ENCODE measurements around the gene GRHL3. TPM values are rescaled to one million over a fixed set of nuclear protein-coding genes. Genes with fewer than 3 reads are reported as not detected.

Gene GRHL3
- total RNA-seq, 3 donors from 2014 or later = 0.65 TPM; not detected in 2

DNA sequence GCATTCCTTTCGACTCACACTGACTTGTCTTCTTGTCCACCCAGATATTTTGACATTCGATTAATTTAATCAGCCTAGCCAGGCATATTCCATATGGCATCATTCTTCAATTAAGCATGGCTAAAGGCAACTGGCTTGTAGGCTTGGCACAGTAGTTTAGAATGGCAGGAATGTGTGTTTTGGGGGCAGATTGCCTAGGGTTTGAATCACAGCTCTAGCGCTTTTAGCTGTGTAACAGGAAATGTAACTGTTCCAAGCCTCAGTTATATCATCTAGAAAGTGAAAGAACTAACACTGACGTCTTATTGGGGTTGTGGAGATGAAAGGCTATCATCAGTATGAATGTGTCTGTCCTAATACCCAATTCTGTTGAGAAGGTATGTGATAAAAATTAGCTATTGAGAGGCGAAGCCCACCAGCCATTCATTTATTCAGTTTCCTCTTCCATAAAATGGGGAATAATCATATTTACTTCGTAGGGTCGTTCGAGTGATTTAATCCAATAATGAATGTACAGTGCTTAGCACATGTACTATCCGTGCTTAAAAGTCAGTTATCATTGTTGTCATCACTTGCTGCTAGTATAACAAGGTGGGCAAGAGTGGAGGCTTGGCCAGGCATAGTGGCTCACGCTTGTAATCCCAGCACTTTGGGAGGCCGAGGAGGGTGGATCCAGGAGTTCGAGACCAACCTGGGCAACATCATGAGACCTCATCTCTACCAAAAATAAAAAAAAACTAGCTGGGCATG, 41.6 kb upstream of the GRHL3 start:
- no peaks in the 10 kb centered on the region for H3K36me3 ChIP-seq (ENCODE audit: low read depth)
- no peaks in the 10 kb centered on the region for H3K4me1 ChIP-seq (ENCODE audit: low read depth)
- H3K4me3 ChIP-seq = no peak overlapping the region
- TF ChIP-seq, protein P1, sequence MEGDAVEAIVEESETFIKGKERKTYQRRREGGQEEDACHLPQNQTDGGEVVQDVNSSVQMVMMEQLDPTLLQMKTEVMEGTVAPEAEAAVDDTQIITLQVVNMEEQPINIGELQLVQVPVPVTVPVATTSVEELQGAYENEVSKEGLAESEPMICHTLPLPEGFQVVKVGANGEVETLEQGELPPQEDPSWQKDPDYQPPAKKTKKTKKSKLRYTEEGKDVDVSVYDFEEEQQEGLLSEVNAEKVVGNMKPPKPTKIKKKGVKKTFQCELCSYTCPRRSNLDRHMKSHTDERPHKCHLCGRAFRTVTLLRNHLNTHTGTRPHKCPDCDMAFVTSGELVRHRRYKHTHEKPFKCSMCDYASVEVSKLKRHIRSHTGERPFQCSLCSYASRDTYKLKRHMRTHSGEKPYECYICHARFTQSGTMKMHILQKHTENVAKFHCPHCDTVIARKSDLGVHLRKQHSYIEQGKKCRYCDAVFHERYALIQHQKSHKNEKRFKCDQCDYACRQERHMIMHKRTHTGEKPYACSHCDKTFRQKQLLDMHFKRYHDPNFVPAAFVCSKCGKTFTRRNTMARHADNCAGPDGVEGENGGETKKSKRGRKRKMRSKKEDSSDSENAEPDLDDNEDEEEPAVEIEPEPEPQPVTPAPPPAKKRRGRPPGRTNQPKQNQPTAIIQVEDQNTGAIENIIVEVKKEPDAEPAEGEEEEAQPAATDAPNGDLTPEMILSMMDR (IDR thresholded peaks at IDR 0.05) = no peak
- peak; percentile 38 for ATAC-seq
- H3K9me3 ChIP-seq = no peaks in the 10 kb centered on the region
- DNase-seq = no peak
- intact Hi-C loops (cut with DNase I, micrococcal nuclease) = no loop called here

DNA sequence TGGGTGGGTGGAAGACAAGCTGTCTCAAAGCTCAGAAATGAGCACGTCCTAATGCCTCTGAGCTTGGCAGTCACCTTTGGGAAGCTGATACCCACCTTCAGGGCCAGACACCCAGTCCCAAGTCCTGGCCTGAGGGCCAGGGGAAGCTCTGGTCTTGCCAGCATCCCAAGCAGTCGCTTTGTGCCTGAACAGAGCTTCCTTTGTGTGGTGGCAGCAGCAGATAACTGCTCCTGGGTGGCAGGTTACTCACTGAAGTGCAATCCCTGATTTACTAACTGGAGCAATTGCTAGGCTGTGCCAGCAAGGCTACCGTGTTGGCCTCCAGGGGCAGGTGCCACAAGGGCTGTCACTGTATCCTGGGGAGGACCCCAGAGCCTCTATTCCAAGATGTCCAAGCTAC, 40.4 kb upstream of the GRHL3 start:
- Histone ChIP-seq H3K9me3 (no peaks in the 10 kb centered on the region), H3K4me3 (no peak overlapping the region), H3K36me3 (ENCODE audit: low read depth) (no peaks in the 10 kb centered on the region), H3K4me1 (ENCODE audit: low read depth) (peaks cover 4% of the 10 kb centered on the region)
- intact Hi-C loops (cut with DNase I, micrococcal nuclease) = no loop called here
- TF ChIP-seq, protein P1 (IDR thresholded peaks at IDR 0.05) = no peak
- DNase-seq (no peak), ATAC-seq (peak; percentile 20)

DNA sequence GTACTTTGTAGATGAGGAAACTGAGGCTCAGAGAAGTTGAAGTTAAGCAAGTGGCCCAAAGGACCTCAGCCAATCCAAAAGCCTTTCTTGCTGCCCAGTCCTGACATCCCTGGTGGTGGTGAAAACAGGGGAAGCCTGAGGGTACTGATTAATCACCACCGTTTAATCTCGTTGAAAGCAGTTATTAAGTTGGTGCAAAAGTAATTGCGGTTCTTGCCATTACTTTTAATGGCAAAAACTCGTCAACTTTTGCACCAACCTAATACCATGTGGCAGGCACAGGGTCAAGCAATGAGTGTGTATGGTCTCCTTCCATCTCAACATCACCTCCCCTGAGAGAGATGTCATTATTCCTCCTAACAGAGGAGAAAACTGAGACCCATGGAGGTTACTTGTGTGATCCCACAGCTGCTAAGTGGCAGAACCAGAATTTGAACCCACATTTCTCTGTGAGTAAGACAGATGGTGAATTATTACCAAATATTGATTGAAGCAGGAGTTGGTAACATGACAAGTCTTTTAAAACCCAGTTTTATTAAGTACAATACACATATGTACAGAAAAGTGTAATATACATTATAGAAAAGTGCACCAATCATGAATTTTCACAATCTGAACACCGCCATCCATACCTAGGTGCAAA, 39.4 kb upstream of the GRHL3 start:
- TF ChIP-seq, protein P1 (IDR thresholded peaks at IDR 0.05) = no peak
- intact Hi-C loops (cut with DNase I, micrococcal nuclease) = no loop called here
- peaks cover 6% of the 10 kb centered on the region for H3K4me1 ChIP-seq (ENCODE audit: low read depth)

GRCh38 chr1:24281591-24281990, 37.6 kb upstream of the GRHL3 start:
- H3K4me1 ChIP-seq (ENCODE audit: low read depth) = peaks cover 6% of the 10 kb centered on the region
- H3K4me3 ChIP-seq = no peak overlapping the region
- no peaks in the 10 kb centered on the region for H3K36me3 ChIP-seq (ENCODE audit: low read depth)
- intact Hi-C loops (cut with DNase I, micrococcal nuclease) = no loop called here
- ATAC-seq (no peak), DNase-seq (no peak)
- TF ChIP-seq, protein P1 (IDR thresholded peaks at IDR 0.05) = no peak
- no peaks in the 10 kb centered on the region for H3K9me3 ChIP-seq

More for the DNA sequence above, 39.4 kb upstream of the GRHL3 start:
- Histone ChIP-seq H3K4me3 (no peak overlapping the region), H3K9me3 (no peaks in the 10 kb centered on the region), H3K36me3 (ENCODE audit: low read depth) (no peaks in the 10 kb centered on the region)
- no peak for DNase-seq
- no peak for ATAC-seq

GRCh38 chr1:24282491-24282890, 36.7 kb upstream of the GRHL3 start:
- H3K9me3 ChIP-seq = no peaks in the 10 kb centered on the region
- ATAC-seq (no peak), DNase-seq (no peak)
- no peaks in the 10 kb centered on the region for H3K36me3 ChIP-seq (ENCODE audit: low read depth)
- H3K4me3 ChIP-seq = no peak overlapping the region
- TF ChIP-seq, protein P1 (IDR thresholded peaks at IDR 0.05) = no peak
- H3K4me1 ChIP-seq (ENCODE audit: low read depth) = peaks cover 6% of the 10 kb centered on the region
- intact Hi-C loops (cut with DNase I, micrococcal nuclease) = no loop called here

Data from mucosa of descending colon (tissue), 3 donors.